T-helper 1 cell treated with Interleukin-12 subunit alpha and Interleukin-12 subunit beta and Interleukin-4 antibody, amounts not matched to agents 30 ng/mL and 1 ng/mL, for 36 hours (primary cell): ENCODE data around the gene PUM1. TPM values are rescaled to one million over a fixed set of nuclear protein-coding genes. Genes with fewer than 3 reads are reported as not detected.

Experiments
- intact Hi-C: fragments of 100-400 bp; cut with micrococcal nuclease; formaldehyde crosslinking; loops from one replicate; pipeline ENCODE4 v1.15.1; 2024
- total RNA-seq: library from RNA; stranded (reverse); gene quantifications from 2 replicates; pipeline ENCODE4 v1.2.3, GENCODE V29; 2022

The PUM1 gene
- total RNA-seq, 1 donor from 2014 or later, result 119 TPM

DNA sequence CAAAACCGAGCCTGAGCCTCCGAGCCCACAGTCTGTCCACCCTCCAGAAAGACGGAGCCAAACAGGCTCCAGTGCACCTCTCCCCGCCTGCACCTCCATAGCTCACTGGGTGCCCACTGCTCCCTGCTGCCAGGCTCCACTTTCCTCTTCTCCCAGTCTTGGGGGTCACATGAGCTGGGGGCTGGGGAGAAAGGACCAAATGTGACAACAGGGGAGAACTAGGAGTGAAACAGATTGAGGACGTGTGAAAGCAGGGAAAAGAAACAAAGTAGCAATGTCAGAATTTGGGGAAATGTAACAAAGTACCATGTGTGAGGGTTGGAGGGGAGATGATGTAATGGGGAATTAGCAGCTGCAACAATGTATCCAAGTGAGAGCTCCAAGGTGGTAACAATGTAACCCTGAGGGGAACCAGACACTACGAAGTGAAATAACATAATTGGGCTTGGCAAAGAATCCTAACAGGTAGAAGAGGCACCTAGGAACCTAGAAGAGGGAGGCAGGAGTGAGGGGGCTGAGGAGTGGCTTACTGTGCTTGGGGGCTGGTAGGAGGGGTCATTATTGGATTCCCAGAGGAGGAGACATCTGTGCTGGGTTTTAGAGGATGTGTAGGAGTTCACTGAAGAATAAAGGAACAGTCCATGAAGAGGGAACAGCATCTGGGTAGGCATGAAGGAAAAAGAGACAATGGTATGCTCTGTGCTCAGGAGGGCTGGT is 169.4 kb downstream of the PUM1 start:
- intact Hi-C loops, result no loop called here

DNA sequence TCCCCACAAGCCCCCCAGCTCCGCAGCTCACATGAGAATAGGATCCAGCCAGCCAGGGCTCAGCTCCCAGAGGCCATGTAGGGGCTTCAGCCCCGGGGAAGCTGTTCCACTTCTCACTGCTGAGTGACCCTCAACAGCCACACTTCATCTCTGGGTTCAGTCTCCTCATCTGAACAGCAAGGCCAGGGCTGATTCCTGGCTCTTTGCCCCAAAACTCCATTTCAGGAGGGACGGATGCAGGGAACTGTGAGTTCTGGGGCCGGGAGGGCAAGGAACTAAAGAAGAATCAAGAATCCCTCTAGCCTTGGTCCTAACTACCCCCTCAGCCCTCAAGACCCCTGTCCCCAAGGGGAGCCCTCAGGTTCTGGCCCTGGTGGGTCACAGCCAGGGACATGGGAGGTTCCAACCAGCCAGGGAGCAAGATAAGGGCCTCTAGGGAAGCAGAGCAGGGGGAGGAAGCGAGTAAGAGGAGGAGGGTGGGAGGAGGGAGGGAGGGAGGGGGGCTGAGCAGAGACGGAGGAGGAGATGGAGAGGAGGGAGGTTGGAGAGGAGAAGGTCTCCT is 170.1 kb downstream of the PUM1 start:
- intact Hi-C loops, result no loop called here

DNA sequence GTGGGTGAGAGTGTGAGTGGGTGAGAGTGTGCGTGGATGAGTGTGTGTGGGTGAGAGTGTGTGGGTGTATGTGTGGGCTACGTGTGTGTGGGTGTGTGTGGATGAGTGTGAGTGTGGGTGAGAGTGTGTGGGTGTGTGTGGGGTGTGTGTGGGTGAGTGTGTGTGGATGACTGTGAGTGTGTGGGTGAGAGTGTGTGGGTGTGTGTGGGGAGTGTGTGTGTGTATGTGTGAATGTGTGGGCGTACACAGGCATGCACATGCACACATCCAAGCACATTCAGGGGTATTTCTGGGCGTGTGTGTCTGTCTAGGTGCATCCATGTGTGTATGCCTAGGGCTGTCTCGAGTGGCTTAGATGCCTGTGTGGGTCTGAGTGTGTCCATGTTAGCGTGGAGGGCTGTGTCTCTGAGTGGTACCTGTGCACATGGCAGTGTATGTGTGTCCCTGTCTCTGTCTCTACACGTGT is 171.0 kb downstream of the PUM1 start:
- intact Hi-C loops, result no loop called here

DNA sequence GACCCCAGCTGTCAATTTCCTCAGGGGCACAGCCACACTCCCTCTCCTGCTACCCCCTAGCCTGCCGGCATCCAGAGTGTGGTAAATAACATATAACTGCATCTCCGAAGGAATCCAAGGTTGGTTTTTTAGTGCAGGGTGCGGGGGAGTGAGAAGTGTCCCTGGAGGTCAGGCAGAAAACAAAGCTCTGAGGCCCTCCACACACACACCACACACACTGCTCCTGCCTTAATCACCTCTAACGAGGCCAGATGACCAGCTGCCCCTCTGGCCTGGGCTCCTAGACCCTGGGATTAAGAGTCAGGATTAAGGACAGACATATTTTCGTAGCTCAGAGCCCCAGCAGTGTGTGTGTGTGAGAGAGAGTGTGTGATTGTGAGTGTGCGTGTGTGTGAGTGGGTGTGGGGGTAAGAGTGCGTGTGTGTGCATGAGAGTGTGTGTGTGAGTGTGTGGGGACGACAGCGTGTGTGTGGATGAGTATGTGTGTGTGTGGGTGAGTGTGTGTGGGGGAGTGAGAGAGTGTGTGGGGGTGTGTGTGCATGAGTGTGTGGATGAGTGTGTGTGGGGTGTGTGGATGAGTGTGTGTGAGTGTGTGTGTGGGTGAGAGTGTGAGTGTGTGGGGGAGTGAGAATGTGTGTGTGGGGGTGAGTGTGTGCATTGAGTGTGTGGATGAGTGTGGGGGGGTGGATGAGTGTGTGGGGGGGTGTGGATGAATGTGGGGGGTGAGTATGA is 171.6 kb downstream of the PUM1 start:
- intact Hi-C loops, result no loop called here

DNA sequence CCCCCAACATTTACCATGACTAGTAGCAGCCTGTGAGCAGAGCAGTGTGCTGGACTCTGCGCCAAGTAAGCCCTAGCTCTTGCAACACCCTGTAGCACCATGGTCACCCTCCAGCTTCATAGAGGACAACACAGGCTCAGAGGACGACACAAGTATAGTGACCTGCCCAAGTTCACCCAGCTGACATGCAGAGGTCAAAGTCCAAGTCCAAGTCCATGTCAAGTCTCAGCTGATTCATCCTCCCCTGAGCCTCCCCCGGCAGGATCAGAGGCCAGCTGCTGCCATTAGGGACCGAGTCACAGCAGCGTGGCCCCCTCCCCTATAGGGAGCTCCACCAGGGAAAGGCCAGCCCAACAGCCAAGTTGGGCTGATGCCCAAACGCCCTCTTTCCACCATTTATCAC is 172.8 kb downstream of the PUM1 start:
- intact Hi-C loops, result no loop called here

DNA sequence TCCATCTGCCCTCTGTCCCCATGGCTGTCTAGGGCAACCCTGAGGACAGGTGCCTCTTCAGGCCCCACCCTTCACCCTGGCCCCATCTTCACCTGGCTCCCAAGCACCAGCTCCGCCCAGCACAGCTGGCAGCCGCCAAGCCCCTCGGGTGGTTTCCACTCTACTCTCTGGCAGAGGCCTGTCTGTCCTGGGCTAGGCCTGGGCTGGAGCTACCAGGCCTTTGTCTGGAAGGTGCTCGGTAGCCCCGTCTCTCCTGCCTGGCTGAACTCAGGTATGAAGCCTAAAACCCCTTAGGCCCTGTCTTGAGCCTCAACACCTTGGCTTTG is 174.3 kb downstream of the PUM1 start:
- intact Hi-C loops, result no loop called here

DNA sequence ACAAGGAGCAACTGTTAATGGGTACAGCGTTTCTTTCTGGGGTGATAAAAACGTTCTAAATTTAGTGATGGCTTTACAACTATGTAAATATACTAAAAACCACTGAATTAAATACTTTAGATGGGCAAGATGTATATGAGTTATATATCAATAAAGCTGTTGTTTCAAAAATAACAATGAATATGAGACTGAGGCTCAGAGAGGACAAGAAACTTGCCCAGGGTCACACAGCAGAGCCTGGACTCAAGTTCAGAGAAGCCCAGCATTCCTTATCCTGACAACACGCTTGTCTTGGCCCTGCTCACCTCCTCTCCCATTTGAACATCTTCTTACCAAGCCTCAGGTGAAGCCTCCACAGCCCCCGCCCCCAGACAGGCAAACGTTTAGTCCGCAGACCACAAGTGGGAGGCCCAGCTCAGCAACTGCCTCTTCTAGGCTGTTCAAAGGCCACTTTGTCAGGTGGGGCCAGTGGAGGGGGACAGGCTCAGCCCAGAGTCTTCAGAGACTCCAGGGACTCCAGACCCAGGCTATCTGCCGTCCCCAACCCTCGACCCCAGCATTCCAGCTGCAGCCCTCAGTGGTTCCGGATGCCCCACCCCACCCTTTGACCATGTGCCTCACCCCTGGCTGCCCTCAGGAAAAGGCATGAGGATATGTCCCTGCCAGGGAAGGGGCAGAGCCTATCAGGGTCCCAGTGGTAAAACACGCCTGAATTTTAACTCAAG is 174.9 kb downstream of the PUM1 start:
- intact Hi-C loops, result no loop called here

DNA sequence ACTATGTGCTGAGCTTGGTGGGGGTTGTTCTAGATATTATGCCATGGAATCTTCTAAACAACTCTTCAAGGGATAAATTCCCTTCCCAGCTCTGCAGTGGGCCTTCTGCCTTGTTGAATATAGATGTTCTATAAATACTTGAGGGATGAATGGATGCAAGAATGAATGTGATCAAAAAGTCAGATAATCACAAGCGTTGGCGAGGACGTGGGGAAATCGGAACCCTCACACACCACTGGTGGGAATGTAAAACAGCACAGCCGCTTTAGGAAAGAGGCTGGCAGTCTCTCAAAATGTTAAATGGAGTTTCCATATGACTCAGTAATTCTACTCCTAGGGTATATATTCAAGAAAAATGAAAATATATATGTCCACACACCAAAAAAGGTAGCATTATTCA is 176.0 kb downstream of the PUM1 start:
- intact Hi-C loops, result no loop called here

DNA sequence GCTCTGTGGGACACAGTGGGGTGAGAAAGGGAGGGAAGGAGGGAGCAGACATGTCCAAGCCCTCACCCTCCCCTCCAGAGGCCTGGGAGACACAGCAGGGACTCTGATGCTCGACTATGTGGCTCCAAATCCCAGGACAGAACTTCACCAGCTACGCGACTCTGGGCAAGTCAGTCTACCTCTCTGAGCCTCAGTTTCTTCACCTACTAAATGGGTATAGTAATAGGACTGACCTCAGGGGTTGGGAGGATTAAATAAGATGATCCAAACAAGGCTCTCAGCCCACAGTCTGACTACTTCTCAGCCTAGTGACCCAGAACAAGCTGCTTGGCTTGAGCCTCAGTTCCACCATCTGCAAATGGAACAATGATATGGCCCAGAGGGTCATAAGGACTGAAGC is 176.5 kb downstream of the PUM1 start:
- intact Hi-C loops, result no loop called here

DNA sequence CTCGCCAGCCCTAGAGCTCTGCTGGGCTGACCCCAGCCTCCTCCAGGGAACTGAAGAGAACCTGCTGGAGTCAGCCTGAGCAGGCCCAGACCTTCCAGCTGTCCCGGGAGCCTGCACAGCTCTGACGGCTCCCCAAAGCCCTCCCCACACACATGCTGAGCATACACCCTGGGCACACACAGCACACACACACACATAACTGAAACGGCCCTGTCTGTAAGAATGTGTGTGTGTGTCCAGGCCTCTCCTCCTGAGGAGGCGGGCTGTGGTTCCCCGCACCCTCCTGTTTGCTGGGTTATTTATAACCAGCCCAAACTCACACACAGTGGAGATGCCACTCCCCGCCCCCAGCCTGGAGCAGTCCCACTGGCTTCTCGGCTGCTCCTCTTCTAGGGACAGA is 177.1 kb downstream of the PUM1 start:
- intact Hi-C loops, result no loop called here

DNA sequence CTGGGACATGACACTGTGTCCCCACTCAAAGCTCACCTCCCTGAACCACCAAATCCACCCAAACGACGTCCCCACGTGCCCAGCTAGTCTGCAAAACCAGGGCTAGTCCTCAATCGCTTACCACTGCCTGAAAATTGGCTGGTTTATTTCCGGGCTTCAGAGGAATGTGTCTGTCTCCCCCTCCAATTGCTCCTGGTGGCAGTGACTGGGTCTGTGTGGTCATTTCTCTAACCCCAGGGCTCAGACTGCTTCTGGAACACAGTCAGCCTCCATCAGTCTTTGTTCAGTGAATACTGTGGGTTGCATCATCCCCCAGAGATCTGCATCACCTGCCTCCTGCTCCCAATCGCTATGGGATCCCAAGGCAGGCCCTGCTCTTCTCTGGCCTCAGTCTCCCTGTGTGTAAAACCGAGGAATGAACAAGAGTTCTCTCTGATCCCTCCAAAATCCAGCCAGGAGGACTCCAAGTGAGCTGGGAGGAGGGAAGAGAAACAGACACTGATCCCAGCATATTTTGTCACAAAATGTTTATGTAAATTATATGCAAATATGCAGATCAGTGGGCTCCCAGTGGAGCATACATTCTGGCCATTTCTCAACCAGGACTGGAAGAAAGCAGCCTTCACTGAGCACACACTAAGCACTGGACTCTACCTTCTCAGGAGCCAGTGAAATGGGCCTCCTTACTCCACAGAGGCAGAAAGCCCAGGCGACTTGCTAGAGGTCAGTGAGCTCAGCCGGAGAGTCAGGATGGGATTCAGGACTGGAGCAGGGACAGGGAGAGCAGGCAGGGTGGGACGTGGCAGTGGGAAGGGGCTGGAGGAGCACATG is 177.8 kb downstream of the PUM1 start:
- intact Hi-C loops, result no loop called here

DNA sequence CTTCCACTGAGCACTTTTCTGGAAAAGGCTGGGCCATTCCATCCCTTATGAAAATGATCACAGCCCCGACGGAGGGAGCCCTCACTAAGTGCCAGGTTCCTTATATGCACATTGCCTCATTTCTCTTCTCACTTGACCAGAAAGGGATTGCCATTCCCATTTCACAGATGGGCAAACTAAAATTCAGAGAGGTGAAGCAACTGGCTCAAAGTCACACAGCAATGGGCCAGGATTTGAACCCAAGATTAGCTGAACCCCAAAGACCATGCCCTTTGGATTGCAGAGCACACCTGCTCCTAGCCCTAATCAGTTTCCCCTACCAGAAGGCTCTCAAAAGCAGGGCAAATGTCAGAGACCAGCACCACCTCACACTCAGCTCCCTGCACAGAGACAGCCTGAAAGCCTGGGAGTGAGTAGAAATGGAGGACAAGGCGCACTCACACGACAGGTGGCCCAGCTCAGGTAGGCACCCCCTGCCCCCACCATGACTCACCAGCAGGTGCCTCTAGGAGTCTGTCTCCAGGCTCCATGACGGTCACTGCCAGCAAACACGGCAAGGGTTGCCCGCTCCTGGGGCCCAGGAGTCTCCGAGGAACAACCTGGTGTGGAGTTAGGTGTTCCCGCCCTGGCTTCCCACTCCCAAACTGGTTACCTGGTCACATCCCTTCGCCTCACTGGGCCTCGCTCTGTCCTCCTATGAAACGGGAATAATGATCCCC is 178.6 kb downstream of the PUM1 start:
- intact Hi-C loops, result no loop called here

DNA sequence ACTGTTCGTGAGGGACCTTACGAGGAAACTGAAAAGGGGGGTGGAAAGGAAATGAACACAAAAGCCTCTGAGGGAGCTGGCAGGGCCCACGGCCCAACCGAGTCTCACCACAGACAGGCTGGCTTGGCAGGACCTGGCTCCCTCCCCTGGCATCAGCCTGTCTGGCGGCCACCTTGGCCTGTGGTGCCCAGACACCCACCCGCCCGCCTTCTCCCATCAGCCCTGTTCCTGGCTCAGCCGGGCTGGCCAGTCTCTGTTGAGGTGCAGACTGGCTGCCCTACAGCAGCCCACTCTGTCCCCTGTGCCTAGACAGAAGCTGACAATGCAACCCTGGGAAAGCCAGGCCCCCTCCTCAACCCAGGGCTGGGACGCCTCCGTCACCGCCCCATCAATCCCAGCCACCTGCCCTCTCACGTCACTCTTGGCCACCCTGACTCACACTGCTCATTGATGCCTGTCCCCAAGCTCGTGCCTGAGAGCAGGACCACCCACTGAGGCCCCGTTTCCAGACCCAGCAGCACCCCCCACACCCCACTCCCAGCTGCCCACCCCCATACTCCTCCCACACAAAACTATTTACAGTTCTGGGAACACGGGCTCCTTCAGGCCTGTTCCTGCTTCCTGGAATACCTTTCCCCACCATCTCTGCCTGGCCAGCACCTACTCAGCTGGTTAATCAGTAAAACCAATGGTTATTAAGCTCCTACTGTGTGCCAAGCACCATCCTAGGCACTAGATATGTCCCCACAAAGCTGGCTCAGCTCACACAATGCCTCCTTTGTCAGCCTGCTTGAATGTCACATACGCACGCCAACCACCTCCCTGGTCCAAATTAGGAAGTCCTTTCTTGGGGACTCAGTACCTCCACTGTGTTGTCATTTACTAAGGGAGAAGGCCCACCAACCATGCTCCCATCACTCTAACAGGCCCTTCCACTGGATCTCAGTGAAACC is 179.7 kb downstream of the PUM1 start:
- intact Hi-C loops, result no loop called here

DNA sequence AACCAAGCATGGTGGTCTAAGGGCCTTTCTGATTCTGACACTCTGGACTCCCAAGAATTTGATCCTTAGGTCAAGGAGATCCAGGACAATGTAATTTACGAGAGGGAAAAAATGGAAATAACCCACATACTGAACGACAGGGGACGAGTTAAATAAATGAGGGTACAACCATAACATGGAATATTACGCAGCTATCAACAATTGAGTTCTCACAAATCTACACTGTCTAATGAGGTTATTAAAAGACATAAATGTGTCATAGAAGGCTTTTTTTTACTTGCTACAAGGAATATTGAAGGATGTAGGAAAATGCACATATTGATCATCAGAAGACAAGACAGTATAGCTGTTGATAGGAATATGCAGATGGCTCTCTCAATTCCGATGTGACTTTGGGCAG is 180.8 kb downstream of the PUM1 start:
- intact Hi-C loops, result no loop called here

DNA sequence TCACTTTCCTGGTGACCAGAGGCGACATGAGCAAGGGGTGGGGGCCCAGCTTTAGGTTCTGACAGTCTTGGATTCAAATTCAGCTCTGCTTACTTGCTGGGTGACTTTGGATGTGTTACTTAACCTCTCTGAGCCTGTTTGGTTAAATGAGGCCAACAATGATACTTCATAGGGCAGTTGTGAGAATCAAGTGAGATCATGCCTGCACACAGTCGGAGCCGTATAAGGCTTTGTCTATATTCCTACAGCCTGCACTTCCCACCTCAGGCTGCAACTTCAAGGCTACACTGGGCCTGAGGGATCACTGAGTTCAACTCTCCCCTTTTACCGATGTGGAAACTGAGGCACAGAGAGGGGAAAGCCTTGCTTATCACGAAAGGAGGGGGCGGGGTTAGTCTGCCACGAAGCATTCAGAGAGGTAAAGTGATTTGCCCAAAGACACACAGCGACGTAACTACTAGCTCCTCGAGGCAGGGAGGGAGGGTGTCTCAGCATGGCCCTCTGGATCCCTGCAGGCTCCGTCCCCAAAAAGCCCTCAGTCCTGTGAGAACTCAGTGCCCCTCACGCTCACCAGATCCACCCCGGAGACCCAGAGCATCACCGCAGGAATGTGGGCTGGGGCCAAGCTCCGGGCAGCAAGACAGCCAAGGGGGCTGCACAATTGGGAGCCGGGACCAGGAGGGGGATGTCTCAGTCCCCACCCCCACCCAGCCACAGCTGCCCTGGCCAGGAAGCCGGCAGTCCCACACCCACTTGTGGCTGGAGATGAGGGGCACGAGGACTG is 181.9 kb downstream of the PUM1 start:
- intact Hi-C loops, result no loop called here

DNA sequence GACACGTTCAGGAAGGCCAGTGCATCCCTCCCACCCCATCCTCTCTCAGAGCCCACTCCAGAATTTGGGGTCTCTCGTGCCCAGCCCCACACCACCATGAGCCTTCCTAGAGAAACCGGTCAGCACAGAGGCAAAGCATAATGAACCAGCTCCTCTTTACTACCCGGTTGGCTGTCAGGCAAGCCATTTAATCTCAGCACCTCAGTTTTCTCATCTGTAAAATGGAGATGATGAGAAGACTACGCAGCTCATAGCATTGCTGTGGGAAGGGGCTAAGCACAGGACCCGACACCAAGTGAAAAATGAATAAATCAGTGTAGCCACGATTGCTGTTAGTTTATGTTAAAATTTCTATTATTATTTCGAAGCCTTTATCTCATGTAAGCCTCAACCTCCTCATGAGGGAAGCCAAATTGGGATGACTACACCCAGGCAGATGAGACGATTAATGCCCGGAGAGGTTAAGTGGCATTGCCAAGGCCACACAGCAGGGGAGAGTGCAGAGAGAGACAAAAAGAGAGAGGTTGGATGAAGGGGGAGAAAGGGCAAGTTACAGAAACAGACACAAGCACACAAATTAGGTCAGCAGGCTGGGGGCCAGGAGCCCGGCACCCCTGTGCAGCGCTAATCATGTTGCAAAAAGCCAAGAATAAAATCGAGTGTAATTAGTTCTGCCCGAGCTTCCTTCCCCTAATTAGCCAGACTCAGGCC is 182.7 kb downstream of the PUM1 start:
- intact Hi-C loops, result no loop called here
